ENCODE results near the gene TRIM73.
"Not testable (repeated sequence)": the region's sequence is repeated elsewhere in the genome, so short reads cannot be mapped to it uniquely, and the experiment has no call there.

Gene TRIM73

DNA sequence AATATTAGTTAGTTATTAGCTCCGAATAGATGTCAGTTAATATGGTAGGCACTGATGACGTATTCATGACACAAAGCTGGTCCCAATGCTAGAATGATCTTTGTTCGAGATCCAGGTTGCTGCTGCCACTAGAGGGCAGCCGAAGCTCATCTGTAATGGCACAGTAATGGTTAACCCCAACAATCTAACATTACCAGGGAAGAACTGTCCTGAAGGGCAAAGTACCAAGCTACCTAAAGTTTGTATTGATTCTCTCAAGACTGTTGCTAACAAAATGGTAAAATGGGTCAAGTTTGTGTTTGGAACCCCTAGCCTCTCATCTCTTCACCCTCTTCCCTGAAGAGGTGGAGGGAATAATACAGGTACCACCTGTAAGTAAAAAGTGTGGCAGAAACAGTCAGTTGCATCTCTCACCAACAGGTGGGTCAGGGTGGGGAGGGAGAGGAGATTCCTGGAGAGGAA, 57.1 kb downstream of the TRIM73 start:
- DNase-seq (ENCODE audit: low read depth); H3K4me3 ChIP-seq (ENCODE audit: low read depth, low read length): not testable (repeated sequence)
- TF ChIP-seq, protein P1, sequence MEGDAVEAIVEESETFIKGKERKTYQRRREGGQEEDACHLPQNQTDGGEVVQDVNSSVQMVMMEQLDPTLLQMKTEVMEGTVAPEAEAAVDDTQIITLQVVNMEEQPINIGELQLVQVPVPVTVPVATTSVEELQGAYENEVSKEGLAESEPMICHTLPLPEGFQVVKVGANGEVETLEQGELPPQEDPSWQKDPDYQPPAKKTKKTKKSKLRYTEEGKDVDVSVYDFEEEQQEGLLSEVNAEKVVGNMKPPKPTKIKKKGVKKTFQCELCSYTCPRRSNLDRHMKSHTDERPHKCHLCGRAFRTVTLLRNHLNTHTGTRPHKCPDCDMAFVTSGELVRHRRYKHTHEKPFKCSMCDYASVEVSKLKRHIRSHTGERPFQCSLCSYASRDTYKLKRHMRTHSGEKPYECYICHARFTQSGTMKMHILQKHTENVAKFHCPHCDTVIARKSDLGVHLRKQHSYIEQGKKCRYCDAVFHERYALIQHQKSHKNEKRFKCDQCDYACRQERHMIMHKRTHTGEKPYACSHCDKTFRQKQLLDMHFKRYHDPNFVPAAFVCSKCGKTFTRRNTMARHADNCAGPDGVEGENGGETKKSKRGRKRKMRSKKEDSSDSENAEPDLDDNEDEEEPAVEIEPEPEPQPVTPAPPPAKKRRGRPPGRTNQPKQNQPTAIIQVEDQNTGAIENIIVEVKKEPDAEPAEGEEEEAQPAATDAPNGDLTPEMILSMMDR (conservative IDR thresholded peaks at IDR 0.05; ENCODE audit: low read depth, low read length), result peak; percentile 45
